Putamen (tissue), 1 donor: ENCODE results near the gene PFKL.

Source experiments
- DNase-seq: peaks from one replicate; pipeline ENCODE4 v3.0.0-alpha.2; 2016; ENCODE audit warnings: low spot score

Gene PFKL

DNA sequence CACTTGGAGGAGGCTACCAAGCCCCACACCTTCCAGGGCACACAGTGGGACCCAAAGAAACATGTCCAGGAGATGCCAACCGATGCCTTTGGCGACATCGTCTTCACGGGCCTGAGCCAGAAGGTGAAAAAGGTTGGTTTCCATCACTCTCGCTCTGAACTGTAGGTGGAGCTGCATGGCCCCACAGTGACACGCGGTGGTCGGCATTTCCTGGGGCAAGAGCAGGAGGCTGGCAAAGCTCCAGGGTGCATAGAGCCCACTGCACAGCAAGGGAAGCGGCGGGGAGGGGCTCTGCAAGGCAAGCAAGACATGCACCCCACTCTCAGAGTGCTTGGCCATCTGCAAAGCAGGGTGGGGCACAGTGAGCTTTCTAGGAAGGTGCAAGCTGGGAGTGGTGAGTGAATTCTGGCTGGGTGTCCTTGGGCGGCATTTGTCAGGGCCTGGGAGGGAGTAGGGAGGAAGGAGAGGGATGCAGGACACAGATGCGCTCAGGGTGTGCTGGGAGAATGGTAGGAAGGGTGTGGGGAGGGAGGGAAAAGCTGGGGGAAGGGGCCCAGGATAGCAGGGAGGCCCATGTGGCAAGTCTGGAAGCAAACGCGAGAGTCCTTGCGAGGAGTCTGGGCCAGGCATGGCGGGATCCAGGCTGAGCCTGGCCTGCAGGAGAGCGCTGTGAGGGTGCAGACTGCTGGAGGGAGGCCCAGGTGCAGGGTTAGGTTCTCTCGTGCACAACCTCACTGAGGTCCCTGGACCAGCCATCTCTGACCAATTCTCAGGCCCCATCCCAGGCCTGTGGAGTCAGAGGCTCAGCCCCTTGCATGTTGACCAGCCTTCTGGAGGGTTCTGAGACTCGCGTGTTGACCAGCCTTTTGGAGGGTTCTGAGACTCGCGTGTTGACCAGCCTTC, 64.5 kb downstream of the PFKL start:
- DNase-seq, result no peak

DNA sequence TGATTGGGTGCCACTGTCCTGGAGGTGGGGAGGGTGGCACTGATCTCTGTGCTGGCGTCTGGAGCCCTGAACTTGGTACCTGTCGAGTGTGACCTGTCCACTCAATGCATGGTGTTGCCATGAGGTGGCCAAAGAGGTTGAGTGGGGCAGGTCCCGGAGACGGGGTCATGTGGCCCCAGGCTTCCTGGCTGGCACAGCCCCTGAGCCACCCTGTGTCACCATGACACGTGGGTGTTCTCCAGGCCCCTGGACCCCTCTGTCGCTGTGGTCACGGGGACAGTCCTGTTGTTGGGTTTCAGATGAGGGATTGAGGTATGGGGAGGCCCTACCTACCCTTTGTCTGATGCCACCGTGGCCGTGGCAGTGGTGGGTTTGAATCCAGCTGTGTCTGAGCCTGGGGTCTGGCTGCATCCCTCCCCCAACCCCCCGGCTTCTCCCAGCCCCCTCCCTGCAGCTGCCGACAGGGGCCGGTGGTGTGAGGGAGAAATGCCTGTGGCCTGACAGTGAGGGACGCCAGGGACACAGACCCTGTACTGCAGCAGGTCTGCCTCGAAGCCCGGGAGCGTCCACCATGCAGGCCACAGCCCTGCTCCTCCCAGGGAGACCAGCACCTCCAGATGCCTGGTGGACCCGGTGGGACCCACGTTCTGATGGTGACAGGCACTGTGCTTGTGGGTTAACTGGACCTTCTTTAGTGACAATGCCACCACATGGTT, 65.6 kb downstream of the PFKL start:
- DNase-seq, result no peak

DNA sequence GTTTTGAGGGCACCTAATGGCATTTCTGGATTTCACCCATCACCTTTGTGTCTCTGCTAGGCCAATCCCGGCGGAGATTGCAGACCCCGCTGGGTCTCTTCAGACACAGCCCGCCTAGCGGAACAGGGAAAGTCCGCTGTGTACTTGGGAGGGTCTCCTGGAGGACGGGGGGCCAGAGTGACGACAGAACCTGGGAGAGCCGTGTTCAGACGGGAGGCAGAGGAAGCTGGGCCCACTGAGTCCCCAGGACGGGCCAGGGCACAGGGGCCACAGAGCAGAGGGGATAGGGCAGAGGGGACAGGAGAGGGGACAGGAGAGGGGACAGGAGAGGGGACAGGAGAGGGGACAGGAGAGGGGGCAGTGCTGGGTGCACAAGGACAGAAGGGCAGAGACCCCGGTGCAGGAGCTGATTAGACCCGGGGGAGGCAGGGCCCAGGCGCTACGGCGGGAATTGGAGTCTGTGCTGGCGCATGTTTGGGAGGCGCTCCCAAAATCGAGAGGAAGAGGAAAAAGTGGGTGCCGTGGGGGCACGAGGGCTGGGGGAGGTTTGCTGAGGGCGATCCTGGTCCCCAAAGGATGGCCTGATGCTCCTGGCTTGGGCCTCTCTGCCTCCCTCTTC, 66.2 kb downstream of the PFKL start:
- DNase-seq, result no peak

DNA sequence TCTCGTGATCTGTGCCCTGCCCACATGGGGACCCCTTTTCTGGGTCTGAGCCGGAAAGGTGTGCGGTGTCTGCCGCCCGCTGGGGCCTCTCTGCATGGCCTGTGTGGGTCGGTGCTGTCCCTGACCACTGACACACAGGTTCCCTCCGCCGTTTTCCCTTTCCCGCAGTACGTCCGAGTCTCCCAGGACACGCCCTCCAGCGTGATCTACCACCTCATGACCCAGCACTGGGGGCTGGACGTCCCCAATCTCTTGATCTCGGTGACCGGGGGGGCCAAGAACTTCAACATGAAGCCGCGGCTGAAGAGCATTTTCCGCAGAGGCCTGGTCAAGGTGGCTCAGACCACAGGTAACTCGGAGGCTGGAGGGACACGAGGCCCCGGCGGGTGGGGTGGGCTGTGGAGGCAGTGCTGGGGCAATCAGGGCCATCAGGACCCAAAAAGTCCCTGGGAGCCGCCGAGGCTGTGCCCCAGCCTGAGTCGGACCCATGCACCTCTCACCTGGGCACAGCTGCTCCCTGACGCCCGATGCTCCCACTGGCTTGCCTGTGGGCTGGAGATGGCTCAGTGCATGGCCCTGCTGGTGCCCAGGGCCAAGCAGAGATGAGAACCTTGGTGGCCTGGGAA, 66.8 kb downstream of the PFKL start:
- DNase-seq, result no peak

DNA sequence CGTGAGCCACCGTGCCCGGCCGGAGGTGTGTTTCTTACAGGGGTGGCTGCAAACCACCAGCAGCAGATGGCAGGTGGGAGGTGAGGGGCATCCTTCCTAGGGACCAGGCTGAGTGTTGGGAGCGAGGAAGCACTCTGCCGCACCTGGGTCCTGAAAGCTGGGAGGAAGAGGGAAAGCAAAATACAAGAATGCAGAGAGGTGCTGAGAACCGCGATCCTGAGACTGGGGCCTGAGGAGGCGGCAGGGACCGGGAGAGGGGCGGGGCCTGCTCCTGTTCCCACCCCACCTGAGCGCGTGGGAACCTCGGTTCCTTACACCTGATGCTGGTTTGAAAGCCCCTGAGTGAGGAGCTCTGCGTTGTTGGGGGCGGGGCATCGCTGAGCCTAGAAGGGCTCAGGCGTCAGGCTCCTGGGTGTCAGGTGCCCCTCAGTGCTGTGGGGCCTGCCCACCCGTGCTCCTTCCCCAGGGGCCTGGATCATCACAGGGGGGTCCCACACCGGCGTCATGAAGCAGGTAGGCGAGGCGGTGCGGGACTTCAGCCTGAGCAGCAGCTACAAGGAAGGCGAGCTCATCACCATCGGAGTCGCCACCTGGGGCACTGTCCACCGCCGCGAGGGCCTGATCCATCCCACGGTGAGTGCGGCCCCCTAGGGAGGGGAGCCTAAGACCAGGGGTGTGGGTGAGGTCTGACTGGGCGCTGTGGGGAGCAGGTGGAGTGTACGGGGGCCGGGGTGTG, 69.0 kb downstream of the PFKL start:
- DNase-seq, result peak; percentile 80

DNA sequence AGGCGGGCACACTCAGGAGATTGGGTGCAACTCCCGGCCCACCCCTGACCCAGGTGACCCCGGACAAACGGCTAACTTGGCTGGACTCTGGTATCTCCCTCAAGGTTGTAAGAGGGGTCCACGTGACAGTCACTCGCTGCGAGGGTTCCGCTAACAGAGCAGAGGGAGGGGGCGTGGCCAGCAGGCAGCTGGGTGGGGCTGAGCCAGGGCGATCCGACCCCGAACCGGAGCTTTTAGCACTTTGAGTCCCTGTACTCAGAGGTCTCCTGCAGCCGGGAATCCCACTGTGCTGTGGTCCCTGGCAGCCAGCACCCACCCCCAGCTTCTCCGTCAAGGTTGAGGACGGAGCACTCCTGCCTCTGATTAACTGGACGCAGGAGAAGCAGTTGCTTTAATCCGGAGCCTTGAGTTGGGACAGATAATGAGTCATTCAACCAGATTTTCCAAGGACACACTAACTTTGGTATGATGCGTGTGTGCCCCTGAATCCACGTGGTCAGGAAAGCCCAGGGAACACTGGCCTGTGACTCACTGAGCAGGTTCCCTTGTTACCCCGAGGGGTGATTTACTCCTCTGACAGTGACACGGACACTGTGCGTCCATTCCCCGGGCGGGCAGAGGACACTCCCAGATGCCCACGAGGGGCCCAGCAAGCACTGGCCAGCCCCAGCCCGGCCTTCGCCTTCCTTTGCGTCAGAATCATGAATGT, 70.3 kb downstream of the PFKL start:
- DNase-seq, result no peak

DNA sequence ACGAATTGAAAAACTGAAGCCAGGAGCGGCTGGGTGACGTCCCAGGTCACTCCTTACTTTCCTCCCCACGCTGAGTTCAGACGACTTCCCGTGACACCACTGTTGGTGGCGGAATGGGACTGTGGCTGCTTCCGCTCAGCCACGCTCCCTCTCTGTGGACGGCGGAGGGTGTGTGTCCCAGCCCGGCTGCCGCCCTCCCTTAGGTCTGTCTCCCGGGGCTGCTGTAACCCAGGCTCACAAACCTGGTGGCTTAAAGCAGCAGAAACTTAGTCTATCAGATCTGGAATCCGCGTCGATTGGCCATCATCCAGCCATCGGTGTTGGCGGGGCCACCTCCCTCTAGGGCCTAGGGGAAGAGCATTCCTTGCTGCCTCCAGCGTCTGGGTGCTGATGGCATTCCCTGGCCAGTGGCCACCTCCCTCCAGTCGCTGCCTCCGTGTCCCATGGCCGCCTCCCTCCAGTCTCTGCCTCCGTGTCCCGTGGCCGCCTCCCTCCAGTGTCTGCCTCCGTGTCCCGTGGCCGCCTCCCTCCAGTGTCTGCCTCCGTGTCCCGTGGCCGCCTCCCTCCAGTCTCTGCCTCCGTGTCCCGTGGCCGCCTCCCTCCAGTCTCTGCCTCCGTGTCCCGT, 71.0 kb downstream of the PFKL start:
- no peak for DNase-seq

DNA sequence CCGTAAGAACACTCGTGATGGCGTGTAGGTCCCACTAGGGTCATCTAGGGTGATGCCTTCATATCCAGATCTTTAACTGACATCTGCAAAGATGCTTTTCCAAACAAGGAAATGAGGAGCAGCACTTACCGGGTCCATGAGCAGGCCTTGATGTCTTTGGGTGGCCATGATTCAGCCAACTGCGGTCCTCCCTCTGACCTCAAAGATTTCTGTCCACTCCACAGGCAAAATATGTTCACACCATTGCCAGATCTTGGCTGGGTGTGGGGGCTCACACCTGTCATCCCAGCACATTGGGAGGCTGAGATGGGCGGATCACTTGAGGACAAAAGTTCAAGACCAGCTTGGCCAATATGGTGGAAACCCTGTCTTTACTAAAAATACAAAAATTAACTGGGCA, 71.7 kb downstream of the PFKL start:
- DNase-seq, result no peak

DNA sequence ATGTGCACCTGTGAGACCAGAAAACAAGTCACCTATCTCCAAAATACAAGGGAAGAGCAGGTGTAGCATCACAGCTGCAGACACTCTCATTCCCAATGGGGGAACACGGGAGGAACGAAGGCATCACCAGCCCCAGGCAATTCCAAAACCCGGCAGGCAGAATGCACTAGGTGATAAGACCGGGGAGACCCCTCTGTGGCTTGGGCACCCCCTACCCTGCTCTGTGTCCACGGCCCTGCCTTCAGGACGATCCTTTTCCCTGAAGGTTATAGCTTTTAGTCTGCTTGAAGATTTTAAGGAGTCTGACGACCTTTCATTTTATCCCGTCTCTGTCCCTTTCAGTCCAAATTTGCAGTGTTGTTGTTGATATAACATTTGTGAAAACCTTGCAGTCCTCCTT, 72.8 kb downstream of the PFKL start:
- no peak for DNase-seq

DNA sequence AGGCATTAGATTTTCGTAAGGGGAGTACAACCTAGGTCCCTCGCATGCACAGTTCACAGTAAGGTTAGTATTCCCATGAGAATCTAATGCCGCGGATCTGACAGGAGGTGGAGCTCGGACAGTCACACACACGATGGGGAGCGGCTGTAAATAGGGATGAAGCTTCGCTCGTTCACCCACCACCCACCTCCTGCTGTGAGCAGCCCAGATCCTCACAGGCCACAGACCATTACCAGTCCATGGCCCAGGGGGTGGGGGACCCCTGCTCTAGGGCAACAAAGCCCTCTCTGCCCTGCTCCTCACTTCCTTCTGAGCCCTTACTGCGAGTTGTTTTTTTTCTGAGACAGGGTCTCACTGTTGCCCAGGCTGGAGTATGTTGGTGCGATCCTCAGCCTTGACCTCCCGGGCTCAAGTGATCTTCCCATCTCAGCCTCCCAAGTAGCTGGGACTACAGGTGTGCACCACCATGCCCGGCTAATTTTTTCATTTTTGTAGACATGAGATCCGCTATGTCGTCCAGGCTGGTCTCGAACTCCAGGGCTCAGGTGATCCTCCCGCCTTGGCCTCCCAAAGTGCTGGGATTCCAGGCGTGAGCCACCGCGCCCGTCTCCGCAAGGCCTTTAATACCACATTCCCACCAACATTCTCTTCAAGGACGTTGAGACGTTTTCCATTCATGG, 74.9 kb downstream of the PFKL start:
- no peak for DNase-seq

DNA sequence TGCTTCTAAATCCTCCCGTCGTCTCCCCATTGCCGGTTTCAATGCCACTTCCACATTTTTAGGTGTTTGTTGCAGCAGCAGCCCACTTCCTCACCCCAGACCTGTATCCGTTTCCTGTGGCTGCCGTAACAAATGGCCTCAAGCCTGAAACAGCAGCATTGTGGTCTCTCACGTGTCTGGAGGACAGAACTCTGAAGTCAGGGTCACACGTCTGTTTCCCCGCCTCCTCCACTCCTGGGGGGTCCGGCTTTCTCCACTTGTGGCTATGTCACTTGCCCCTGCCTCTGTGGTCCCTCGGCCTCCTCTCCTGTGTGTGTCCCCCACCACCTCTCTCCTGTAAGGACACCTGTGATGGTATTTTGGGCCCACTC, 75.4 kb downstream of the PFKL start:
- DNase-seq, result no peak

DNA sequence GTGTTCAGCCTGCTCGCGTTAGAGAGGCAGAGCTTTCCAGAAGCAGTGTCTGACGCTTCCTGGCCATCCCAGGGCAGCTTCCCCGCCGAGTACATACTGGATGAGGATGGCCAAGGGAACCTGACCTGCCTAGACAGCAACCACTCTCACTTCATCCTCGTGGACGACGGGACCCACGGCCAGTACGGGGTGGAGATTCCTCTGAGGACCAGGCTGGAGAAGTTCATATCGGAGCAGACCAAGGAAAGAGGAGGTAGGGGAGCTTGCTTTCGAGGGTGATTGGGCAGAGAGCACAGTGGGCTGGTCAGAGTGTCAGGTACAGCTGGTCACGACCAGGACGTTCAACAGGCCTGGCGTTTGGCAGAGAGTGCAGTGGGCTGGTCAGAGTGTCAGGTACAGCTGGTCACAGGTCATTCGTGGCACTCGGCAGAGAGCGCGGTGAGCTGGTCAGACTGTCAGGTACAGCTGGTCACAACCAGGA, 75.9 kb downstream of the PFKL start:
- no peak for DNase-seq

DNA sequence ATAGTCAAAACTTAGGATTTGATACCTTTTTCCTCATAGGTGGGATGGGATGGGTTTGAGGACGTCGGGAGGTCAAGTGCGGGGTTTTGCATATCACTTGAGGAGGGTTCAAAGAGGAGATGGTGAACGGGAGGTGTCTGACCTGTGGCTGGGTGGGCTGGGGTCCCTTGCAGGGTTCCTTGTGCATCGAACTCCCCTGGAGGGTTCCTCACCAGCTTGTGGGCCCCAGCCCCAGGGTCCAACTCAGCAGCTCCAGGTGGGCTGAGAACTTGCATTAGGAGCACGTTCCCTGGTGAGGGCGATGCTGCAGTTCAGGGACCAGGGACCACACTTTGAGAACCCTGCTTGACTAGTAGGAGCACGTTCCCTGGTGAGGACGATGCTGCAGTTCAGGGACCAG, 76.8 kb downstream of the PFKL start:
- no peak for DNase-seq
